Measurements from ENCODE around the gene RAD51B.

Gene RAD51B

DNA sequence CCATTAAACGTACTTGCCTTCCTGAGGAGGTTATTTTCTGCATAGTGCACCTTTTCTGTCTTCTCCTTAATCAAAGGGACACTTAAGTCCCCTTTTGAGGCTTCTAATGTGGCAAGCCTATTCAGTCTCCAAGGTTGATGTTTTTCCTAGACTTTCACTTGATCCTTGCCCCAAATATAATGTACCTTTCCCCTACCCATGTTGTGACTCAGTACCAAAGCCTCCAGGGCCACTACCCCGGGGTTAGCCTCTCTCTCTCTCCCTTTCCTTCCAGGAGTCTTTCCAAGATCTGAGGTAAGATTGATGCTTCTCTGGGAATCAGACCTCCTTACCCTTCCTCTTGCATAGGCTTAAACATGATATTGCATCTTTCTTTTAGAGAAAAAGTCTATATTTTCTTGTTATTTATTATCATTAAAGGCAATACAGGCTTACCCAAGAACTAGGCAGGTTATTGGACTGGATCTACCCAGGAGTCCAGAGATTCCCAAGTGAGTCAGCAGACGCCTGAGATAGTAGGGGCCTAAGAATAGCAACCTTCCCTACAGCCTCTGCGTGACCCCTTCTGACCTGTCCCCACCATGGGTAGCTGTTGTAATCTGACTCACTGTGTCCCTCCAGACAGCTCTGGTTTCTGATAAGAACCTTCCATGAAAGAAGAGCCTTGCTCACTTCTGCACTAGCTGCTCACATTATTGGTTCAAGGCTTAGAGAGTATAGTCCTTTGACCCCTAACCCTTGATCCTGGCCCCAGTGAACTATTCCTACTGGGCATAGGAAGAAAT lies 800.4 kb downstream of the RAD51B start:
- no peak for DNase-seq

DNA sequence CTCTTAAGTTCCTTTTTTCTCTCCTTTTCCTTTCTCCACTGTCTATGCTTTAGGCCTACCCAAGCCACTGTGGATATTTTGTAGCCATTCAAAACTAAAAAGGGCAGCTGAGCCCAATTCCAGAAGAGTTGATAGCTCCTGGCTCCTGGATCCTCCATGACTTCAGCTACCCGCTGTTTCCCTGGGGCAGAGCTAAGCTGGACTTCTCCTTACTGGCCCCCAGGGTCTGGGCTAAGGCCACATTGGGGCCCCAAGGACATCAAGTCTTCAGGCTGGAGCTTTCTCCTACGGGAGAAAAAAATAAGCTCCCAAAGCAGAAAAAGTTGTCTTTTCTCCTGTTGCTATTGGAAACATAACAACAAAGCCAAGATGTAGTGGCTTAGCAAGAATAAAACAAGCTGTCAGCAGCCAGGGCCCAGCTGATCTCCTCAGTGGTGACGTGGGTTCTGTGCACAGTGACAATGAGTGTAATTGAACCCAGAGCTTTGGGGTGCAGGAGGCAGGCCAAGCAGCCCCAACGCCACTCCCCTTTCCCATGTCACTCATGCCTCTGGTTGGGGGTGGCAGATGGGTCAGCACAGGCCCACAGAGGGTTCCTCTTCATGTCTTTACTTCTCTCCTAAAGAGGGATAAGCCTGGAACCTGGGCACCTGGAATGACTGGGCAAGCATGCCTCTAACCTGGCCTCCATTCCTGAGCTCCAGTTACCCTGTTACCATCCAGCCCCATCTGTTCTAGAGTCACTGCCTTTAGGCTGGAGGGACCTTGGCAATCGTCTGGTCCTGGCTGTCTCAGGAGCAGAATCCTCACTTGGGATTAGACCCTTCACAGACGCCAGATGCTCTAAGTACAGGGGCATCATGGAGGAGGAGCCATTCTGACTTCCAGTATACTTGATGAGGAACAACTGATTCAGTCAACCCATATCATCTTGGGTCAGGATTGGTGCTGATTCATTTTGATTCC lies 802.1 kb downstream of the RAD51B start:
- DNase-seq = no peak

DNA sequence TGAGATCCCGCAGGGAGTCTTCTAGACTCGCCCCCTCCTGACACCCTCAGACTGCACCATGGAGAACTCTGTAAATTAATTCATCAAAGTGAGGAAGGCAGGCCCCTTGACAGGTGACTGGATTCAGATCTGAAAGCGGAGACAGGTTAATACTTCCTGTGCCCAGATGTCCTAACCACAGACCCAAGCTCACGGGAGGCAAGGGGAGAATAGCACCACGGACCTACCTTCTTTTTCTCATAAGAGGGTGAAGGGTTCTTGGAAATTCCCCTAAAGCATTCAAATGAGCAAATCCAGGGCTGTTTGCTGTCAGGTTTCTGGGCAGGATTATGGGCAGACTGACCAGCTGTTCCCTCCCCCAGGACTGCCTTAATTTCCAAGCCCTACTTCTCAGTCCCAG lies 803.3 kb downstream of the RAD51B start:
- no peak for DNase-seq

DNA sequence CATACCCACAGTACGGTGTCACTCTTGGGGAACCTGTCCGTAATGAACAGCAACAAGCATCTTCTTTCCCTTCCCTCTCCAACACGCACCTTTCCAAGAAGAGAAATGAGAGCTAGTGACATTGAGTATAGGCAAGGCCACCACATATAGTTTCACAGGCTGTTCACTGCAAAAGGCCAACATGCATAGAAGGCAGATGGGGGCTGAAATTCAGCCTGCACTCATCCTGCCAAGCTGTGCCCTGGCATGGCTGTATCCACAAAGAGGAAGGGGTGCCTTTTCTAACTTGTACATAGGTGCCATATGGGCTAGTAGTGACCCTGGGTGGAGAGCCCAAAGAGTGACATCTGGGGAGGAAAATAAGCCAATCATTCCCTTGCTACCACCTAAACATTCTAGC lies 803.7 kb downstream of the RAD51B start:
- no peak for DNase-seq

DNA sequence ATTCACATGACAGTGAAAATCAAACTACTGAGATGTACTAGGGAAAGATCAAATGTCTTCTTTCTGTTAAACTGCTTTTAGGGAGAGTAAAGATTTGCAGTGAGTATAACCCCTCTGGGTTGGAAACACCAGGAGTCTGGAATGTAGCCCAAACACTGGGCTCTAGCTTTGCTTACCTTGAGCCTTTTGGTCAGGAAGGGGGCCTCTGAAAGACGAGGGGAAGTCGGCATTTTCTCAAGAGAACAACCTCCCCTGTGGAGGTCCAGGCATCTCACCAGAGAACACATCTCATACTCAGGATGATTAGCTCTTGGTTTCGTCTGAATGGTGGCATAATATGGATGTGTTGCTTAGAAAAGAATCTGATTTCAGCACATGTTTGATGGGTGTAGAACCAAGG lies 804.2 kb downstream of the RAD51B start:
- no peak for DNase-seq

DNA sequence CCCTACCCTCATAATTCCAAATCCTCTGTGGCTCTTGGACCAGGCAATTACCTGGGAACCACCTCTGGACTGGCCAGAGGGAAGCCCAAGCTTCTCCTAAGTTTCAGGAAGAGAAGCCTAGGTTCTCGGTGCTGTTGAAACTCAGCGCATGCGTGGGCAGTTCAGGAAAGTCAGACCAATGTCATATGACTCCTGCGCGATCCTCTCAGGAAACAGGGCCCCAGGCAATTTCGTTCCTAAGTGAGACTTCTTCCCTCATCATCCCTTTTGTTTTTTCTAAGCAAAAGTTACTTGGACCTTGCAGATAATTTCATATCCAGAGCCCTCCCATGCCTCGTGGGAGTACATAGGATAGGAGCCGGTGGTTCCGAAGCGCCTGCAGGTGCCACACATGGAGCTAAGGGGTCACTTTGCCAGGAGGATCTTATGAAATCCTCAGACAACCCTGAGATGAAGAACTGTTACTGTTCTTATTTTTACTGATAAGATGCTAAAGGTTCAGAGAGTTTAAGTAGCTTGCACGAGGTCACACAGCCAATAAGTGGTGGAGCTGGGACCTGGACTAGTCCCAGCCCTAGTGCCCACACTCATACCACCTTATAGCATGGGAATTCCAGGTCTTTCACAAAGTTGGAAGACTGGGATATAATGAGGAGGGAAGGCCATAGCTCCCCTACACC lies 805.1 kb downstream of the RAD51B start:
- DNase-seq = no peak

DNA sequence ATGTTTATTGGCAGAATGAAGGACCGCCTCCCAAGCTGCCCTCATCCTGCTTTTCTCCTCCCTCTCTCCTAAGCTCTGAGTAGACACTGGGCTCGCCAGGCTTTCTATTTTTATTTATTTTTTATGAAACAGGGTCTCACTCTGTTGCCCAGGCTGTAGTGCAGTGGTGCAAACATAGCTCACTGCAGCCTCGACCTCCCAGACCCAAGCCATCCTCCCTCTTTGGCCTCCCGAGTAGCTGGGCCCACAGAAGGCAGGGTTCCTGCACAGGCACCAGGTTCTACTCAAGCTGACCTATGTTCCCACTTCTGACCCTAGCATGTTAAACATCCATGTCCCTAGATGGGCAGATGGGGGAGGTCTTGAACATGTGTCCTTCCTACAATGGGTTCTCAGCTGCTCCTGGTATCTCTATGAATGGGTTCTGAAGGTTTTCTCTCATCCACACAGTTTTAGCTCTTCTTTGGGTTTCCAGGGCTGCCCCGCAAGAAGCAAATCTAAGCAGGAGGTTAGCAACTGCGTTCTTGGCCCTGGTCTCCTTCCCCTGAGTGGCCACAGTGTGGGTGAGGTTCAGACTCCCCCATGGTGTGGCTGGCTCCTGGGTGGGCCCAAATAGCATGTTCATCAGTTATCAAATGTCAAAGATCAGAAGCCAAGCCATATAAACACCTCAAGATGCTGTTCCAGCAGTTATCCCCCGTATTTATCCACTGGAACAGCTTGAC lies 805.9 kb downstream of the RAD51B start:
- no peak for DNase-seq

DNA sequence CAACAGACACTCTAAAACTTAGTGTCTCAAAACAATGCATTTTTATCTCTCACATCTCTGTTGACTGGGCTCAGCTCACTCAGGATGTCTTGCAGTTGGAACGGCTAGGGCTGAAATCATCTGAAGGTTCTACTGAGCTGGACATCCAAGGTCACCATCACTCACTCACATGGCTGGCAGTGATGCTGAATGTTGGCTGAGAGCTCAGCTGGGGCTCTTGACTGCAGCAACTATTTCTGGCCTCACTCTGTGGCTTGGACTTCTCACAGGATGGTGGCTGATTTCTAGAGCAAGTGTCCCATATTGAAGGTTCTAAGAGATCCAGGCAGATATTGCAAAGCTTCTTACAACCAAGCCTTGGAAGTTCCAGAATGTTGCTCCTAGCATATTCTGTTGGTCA lies 806.8 kb downstream of the RAD51B start:
- no peak for DNase-seq

DNA sequence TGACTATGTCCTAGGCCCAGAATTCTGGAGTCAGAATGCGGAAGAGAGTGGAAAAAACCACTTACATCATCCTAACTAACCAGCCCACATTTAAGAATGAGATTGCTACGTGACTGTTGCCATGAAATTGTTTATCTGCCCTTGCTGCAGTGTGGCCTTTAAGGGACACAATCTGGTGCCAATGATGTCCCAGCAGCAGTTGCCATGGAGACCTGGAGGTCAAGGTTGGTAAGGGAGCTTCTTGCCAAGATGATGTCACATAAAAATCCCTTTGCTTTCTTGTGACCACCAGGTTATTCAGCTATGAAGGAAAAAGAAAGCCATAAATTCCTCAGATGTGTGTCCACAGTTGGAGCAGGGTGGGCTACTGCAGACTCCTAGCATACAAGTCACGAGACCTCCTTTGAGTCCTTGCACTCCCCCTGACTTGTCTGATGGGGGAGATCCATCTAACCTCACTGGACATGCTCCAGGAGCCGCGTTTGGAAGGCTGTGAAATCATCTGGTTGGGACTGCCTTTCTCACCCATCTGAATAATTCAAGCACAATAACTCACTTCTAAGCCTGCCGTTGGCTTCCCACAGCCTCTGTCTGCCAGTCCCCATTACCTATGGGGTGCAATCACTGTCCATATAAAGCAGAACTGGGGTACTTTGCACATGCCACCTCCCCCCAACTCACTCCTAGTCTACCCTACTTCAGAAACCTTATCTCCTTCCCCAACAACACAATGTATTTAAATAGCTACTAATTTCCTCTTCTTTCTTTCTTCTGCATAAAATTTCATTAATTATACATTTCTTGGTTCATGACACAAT lies 807.7 kb downstream of the RAD51B start:
- no peak for DNase-seq

DNA sequence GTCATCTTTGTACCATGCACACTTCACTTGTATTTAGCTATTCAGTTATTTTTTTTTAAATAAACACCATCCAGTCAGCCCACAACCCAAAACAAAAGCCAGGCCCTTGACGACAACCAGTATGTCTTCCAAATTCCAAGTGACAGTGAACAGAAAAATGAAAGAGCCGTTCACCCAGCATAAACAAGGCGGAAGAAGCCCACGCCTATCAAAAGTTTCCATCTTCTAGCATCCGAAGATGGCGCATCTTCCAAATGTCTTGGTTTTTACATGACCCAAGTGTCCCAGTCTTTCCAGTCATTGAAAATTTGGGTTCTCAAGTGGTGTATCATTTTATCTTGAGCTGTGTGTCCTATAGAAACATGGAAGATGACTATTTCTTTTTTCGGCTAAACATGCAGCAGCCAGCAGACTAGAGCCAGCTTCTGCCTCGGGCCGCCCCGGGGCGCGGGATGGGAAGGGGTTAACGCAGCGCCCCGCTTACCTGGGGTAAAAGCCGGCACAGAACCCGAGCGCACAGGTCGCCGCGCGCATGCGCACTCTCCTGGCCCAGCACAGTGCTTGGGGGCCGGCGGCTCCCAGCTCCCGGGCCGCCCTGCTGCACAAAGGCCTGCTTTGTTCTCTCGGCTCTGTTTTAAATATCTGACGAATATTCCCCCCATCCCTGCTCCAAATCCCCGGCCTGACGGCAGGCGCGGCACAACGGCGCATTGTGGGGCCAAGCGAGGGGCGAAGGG lies 808.5 kb downstream of the RAD51B start:
- DNase-seq = peak; percentile 89

DNA sequence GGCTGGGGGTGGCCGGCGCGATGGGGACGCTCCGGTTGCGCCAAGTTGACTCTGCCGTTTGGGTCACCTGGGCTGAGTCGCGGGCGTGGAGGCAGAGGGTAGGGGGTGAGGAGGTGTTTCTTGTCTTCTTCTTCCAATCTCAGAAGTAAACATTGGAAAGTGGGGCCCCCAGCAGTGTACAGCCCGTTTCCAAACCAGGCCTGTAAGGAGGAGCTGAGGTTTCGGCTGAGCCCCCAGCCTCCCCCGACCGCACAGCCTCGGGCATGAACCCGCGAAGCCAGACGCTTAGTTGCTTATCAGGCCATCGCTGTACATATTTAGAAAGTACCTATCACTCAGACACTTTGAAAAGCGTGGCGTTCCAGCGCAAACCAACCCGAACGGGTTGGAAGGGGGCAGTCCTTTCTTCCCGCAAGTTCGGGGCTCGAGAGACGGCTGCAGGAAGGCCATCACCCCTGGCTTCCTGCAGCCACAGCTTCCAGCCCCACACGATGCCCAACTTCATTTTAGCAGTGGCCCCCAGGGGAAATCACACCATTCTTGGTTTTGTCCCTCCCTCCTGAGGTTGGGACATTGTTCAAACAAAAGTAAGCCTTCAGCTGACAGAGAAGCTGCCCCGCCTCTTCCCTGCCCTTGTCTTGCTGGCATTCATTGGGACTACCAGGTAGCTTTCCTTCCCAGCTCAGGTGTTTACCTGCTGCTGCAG lies 809.2 kb downstream of the RAD51B start:
- DNase-seq = peak; percentile 76

DNA sequence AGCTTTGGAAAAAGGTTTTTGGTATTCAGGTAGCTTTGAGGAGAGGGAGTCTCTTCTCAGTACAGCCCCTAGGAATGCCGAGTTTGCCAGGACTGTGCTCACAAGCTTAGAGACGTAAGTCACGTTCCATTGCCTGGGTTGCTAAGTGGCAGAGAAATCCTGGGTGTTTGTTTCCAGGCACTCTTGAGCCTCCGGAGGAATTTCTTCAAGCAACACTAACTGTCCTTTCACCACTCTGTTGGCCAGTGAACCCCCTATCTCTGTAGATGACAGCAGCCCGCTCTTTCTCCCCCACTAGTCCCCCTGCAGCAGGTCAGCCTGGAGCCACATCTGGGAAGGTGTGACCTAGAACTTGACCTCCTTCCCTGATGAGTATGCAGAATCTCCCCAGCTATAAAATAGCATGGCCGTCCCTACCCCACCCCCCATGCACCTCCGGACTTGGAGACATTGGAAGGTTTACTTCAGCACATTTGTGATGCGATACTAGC lies 810.5 kb downstream of the RAD51B start:
- DNase-seq = no peak

DNA sequence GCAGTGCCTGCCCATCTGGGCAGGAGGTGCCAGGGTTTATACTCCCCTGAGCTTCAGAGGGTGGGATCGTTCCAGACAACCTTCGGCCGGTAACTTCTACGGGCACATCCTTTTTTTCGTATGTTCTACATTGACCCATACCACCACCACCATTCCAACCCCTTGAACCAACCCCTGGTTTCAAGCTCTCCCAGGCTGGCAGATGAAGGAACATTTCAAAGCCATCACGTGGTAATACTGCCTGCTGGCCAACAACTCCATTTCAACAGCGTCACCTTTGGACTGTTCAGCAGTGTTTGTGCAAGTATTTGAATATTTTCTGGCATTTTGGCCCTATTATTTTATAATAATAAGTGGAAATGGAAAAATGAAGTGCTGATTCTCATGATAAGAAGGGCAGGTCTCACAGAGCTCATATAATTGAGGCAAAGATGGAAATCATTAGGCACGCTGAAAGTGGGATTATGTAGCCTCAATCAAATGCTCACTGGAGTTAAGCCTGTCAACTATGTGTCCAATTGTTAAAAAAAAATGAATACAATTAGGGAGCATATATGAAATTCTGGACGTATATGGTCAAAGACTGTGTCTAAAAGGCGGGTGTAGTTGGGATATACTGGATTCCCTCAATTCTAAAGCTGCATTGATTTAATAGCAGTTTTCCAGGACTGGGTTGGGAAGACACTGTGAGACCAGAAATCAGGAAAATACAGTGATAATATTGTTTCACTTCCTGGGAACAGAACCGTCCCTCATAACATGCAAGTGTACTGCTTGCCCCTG lies 811.2 kb downstream of the RAD51B start:
- DNase-seq = no peak

DNA sequence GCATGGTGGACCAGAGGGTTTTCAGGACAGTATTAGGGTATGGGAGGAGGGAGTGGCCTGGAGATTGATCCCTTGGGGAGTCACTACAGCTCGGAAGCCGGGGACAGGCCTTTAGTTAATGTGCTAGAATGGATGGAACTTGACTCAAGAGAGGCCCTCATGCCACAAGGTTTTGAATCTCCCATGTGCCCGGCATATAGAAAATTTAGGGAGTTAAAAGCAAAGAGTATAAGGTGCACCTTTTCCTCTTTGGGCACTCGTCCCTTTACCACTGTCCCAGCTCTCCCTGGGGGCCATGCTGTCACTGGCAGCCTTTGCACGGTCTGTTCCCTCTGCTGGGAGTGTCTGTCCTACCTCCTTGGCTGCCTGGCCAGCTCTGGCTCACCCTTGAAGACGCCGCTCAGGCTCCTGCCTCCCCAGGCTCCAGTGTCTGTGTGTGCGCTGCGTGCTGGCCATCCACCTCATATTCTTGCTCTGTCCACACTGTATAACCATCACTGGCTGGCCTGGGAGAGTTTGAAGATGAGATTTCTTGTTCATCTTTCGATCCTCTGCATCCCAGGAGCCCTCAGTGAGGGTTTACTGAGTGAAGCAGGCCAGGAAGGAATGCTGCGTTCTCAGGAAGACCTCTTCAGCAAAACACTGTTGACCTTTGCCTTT lies 811.9 kb downstream of the RAD51B start:
- no peak for DNase-seq

DNA sequence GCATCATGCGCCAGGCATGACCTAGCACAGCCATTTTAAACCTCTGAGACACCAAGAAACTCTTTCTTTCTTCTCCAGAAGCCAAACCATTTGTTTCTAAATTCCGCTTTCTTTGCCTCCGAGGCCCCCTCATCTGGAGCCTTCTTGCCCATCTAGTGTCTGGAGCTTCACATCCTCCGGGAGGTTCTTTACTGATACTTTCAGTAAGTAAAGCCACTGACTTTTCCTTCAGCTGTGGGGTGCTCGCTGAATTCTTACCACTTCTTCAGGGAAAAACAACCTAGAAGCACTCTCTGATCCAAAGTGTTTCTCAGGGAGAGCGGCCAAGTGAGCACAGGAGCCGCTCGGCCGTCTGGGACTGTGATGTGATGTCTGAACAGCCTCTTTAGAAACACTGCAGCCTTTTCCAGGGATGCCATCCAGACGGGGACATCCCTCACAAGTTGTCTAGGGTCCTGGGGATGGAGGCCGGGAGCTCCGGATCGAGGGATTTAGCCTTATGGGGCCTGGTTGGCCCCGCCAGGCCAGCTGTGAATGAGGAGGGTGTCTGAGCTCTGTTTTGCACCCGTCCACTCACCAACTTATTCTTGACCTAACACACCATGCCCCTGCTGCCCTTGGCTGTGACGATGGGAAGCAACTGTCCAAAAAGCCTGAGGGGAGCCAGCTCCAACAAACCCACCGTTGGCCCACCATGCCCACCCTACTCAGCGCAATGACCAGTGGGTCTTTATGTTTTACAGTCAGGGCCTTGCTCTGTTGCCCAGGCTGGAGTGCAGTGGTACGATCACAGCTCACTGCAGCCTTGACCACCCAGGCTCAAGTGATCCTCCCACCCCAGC lies 812.7 kb downstream of the RAD51B start:
- no peak for DNase-seq

DNA sequence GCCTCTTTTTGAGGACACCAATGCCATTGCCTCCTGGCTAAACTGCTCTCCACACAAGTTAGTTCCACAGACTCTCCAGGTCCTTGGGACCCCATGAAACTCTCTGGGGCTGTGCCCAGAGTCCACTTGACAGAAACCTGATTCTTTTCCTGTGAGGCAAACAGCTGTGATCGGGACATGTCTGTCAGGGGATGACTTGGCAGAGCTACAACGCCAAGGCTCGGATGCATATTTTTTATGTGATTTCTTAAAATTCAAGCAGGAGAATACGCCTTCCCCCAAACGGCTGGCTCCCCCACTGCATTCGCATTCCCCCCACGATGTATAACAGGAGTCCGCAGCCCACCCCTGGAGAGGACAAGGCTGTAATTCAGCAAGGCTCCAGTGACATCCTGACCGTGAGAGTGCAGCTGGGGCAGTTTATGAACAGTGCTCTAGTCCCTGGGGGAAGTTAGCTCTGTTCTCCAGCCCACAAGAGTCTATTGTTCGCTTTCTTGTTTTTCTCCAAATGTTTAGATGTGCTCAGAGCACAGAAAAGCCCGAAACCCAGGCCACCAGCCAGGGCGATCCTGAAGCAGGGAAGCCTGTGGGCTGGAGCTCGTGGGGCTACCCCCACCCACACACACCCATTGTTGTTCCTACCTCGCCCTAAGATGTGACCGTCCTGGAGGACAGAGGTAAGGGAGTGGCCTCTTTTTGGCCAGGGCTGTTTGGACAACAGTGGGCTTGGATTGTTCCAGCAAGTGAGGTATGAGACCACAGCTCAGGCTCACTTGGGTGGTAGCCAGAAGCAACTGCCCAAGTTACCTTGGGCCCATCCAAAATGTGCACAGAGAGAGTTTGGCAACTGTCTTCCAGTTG lies 813.8 kb downstream of the RAD51B start:
- no peak for DNase-seq

DNA sequence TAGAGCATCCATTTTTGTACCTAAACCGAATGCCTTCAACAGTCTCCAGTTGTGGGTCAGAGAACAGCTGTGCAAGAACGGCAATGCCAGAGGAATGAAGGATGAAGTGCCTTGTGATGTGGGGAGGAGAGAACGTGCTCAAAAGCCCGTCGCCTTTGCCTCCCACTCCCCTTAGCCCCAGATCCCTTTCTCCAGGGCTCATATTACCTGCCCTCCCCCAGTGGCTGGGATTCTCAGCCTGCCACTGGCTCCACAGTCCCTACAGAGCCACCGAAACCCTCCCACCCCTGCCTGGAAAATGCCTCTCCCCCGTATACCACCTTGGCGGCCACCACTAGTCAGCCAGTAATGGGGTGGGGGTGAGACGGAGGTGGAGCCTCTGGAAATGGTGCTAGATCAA lies 814.8 kb downstream of the RAD51B start:
- DNase-seq = no peak

Measured in NCI-H526 treated with DMSO at 0.1 percent for 48 hours (cell line).